ENCODE measurements around the gene KIF1B. TPM values are rescaled to one million over a fixed set of nuclear protein-coding genes. Genes with fewer than 3 reads are reported as not detected.

KIF1B gene
- total RNA-seq, 2 experiments from 2014 or later: 7.1 to 8.9 TPM

DNA sequence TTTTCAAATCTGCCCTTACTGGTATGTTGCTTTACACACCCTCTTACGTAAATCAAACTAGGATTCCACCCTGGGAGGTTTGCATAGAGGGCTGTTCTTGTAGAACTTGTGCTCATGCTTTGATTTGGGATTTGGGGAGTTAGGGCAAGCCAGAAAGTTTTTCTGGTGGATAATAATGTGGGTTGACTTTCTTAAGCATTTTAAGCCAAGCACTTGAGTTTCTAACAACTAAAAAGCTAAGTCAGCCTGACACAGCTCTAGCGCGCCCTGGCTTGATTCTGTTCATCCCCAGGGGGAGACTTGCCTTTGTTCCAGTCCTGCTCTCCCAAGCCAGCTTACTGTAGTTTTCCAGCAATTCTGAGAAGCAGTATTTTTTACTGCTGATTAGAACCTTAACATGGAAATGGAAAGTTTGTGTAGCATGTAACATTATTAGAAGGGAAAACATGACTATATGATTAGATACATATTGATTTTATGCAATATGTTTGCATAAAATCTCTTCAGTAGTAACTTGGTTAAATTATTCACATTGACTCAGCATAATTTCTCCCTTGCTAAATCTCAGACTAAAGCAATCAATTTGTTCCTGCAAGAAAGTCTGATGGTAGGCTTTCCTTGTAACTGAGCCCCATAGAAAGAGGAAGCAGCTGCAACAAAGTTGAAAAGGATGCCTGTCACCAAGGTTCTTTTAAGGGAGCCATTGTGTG lies 177.5 kb downstream of the KIF1B start:
- ChIA-PET POLR2A (interaction anchor here (1.8 kb wide), 1 partner anchor 11 kb away, joined by 6 read pairs; the partner anchor contains the start of gene PGD), CTCF (interaction anchor here (1.0 to 2.6 kb wide), 3 partner anchors 10 to 179 kb away, joined by 4 to 10 read pairs (median 4); partner anchors contain the start of gene PGD)
- no peaks in the 10 kb centered on the region for H3K27me3 Mint-ChIP-seq
- H3K9me3 Mint-ChIP-seq: no peaks in the 10 kb centered on the region
- no peak overlapping the region for H3K27ac Mint-ChIP-seq
- H3K36me3 Mint-ChIP-seq (ENCODE audit: low read depth): no peaks in the 10 kb centered on the region
- TF ChIP-seq, protein P1, sequence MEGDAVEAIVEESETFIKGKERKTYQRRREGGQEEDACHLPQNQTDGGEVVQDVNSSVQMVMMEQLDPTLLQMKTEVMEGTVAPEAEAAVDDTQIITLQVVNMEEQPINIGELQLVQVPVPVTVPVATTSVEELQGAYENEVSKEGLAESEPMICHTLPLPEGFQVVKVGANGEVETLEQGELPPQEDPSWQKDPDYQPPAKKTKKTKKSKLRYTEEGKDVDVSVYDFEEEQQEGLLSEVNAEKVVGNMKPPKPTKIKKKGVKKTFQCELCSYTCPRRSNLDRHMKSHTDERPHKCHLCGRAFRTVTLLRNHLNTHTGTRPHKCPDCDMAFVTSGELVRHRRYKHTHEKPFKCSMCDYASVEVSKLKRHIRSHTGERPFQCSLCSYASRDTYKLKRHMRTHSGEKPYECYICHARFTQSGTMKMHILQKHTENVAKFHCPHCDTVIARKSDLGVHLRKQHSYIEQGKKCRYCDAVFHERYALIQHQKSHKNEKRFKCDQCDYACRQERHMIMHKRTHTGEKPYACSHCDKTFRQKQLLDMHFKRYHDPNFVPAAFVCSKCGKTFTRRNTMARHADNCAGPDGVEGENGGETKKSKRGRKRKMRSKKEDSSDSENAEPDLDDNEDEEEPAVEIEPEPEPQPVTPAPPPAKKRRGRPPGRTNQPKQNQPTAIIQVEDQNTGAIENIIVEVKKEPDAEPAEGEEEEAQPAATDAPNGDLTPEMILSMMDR (IDR thresholded peaks at IDR 0.05): no peak
- intact Hi-C loops (cut with micrococcal nuclease): no loop called here
- DNase-seq (no peak), ATAC-seq (no peak)
- peaks cover 3% of the 10 kb centered on the region for H3K4me1 Mint-ChIP-seq (ENCODE audit: low read depth)
- no peak overlapping the region for H3K4me3 Mint-ChIP-seq

DNA sequence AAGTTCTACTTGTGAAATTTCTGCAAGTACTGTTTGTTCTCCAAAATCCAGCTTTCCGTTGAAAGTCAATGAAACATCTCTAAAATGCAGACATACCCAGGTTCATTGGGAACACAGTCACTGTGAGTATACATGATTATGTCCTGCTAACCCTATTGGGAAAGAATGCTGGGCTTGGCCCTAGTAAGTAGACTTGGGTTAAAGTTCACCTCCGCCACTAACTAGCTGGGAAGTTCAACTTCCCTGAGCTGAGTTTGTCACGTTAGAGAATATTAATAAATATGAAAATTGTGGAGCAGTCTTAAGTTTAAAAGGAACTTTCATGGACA lies 178.0 kb downstream of the KIF1B start:
- no peak overlapping the region for H3K4me3 Mint-ChIP-seq
- H3K36me3 Mint-ChIP-seq (ENCODE audit: low read depth): no peaks in the 10 kb centered on the region
- no peak overlapping the region for H3K27ac Mint-ChIP-seq
- intact Hi-C loops (cut with micrococcal nuclease): no loop called here
- CTCF ChIA-PET: interaction anchor here (1.0 to 2.6 kb wide), 3 partner anchors 11 to 179 kb away, joined by 4 to 10 read pairs (median 4); partner anchors contain the start of gene PGD
- ATAC-seq (no peak), DNase-seq (no peak)
- POLR2A ChIA-PET: interaction anchor here (1.8 kb wide), 1 partner anchor 11 kb away, joined by 6 read pairs; the partner anchor contains the start of gene PGD
- TF ChIP-seq, protein P1 (IDR thresholded peaks at IDR 0.05): no peak
- H3K4me1 Mint-ChIP-seq (ENCODE audit: low read depth): peaks cover 3% of the 10 kb centered on the region
- H3K27me3 Mint-ChIP-seq: no peaks in the 10 kb centered on the region
- H3K9me3 Mint-ChIP-seq: no peaks in the 10 kb centered on the region

DNA sequence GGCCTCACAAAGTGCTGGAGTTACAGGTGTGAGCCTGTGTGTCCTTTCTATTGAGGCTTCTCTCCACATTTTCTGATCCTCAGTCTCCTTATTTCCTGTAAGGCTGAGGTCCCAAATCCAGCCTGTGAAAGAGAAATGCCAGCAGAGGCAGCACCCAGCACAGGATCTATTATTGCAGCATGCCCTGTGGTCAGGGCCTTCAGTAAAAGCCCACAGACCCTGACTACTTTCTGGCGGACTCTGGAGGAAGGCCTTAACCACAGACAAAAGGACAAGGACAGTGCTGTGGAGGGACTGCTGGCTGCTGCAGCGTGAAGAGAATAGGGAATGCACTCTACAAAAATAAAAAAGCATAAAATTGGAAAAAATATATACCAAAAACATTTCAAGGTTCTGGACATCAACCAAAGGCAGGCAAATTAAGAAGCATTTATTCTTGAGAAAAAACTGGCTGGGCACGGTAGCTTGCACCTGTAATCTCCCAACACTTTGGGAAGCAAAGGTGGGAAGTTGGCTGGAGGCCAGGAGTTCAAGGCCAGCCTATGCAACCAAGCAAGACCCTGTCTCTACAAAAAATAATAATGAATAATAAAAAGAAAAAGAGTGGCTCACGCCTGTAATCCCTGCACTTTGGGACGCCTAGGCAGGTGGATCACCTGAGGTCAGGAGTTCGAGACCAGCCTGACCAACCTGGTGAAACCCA lies 179.1 kb downstream of the KIF1B start:
- H3K4me1 Mint-ChIP-seq (ENCODE audit: low read depth): peaks cover 3% of the 10 kb centered on the region
- no peaks in the 10 kb centered on the region for H3K27me3 Mint-ChIP-seq
- CTCF ChIA-PET: interaction anchor here (0.6 to 2.6 kb wide), 3 partner anchors 12 to 119 kb away, joined by 3 to 10 read pairs (median 5); no protein-coding TSS in a partner anchor
- TF ChIP-seq, protein P1 (IDR thresholded peaks at IDR 0.05): no peak
- H3K9me3 Mint-ChIP-seq: peaks cover 3% of the 10 kb centered on the region
- intact Hi-C loops (cut with micrococcal nuclease): no loop called here
- no peak overlapping the region for H3K4me3 Mint-ChIP-seq
- POLR2A ChIA-PET: no interaction called here
- ATAC-seq: no peak
- H3K27ac Mint-ChIP-seq: no peak overlapping the region
- H3K36me3 Mint-ChIP-seq (ENCODE audit: low read depth): no peaks in the 10 kb centered on the region
- DNase-seq: no peak

DNA sequence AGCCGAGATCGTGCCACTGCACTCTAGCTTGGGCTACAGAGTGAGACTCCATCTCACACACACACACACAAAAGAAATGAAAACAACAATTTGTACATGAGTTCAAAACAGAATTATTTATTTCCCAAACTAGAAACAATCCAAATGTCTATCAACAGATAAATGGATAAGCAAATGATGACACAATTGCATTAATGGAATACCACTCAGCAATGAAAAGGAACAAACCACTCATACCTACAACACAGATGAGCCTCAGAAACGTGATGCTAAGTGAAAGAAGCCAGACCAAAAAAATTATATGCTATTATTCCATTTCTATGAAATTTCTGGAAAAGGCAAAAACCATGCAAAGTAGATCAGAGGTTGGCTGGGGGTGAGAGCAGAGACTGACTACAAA lies 186.5 kb downstream of the KIF1B start:
- Mint-ChIP-seq H3K9me3 (peaks cover 3% of the 10 kb centered on the region), H3K4me1 (ENCODE audit: low read depth) (peaks cover 19% of the 10 kb centered on the region), H3K27ac (no peak overlapping the region), H3K4me3 (peak overlapping the region; percentile 10), H3K36me3 (ENCODE audit: low read depth) (peaks cover 9% of the 10 kb centered on the region), H3K27me3 (no peaks in the 10 kb centered on the region)
- TF ChIP-seq, protein P1 (IDR thresholded peaks at IDR 0.05): no peak
- no peak for ATAC-seq
- intact Hi-C loops (cut with micrococcal nuclease): no loop called here
- DNase-seq: no peak
- ChIA-PET CTCF (interaction anchor here (2.3 kb wide), 1 partner anchor 187 kb away, joined by 5 read pairs; the partner anchor contains the start of gene KIF1B), POLR2A (interaction anchor here (0.6 kb wide), 1 partner anchor 20 kb away, joined by 3 read pairs; no protein-coding TSS in a partner anchor)
